IMR-90 (cell line): ENCODE measurements around the gene PCP4. TPM values are rescaled to one million over a fixed set of nuclear protein-coding genes. Genes with fewer than 3 reads are reported as not detected.

Experiments
- ATAC-seq: fragments of 200-7000 bp; cut with Tn5 transposase; 2 replicates; pipeline ENCODE4 v1.9.1; 2020; ENCODE audit warnings: low read depth, mild to moderate bottlenecking, moderate library complexity
- BruUV-seq: library from RNA; stranded (reverse); fragments of 400-500 nt; replicated peaks from 2 replicates; lab custom pipeline; 2021; lab: Mats Ljungman, UMichigan
- CTCF ChIA-PET: fragments of 300-600 bp; formaldehyde crosslinking; extraction: SDS; loops from one replicate; lab custom pipeline; 2021; ENCODE audit warnings: antibody characterized with exemption; lab: Yijun Ruan, JAX
- POLR2A ChIA-PET: fragments of 300-600 bp; sonication (Branson Sonifier 250); formaldehyde crosslinking; loops from one replicate; lab custom pipeline; 2022; ENCODE audit warnings: antibody characterized with exemption; ENCODE audit not compliant: unreplicated experiment; lab: Charles Lee
- DNase-seq: peaks from one replicate; pipeline ENCODE4 v3.0.0; 2013
- H2AFZ ChIP-seq: replicated peaks from 2 replicates; pipeline ENCODE3; 2013; ENCODE audit warnings: low read length, mild to moderate bottlenecking; ENCODE audit not compliant: poor library complexity
- H2AK5ac ChIP-seq: 2 replicates; pipeline ENCODE4 v1.6.1; 2013; ENCODE audit warnings: low read depth, low read length, inconsistent platforms
- H2AK9ac ChIP-seq: replicated peaks from 2 replicates; pipeline ENCODE3; 2013; ENCODE audit warnings: mild to moderate bottlenecking, low read depth, low read length, moderate library complexity; ENCODE audit not compliant: poor library complexity
- H2BK120ac ChIP-seq: 2 replicates; pipeline ENCODE4 v1.6.1; 2013; ENCODE audit warnings: low read depth, low read length, inconsistent platforms
- H2BK15ac ChIP-seq: 3 replicates; pipeline ENCODE4 v1.6.1; 2013; ENCODE audit warnings: low read depth, low read length, inconsistent platforms
- H2BK20ac ChIP-seq: 2 replicates; pipeline ENCODE4 v1.6.1; 2013; ENCODE audit warnings: low read depth, mild to moderate bottlenecking, inconsistent platforms, low read length, moderate library complexity
- H2BK5ac ChIP-seq: 2 replicates; pipeline ENCODE4 v1.6.1; 2013; ENCODE audit warnings: mild to moderate bottlenecking, low read depth, low read length, inconsistent platforms; ENCODE audit not compliant: poor library complexity, severe bottlenecking
- H3K14ac ChIP-seq: replicated peaks from 2 replicates; pipeline ENCODE4 v1.6.1; 2013; ENCODE audit warnings: low read depth, low read length, inconsistent platforms
- H3K18ac ChIP-seq: 2 replicates; pipeline ENCODE4 v1.6.1; 2013; ENCODE audit warnings: low read depth, low read length, control low read depth
- H3K23ac ChIP-seq: 2 replicates; pipeline ENCODE4 v1.6.1; 2013; ENCODE audit warnings: low read depth, low read length, inconsistent platforms
- H3K27ac ChIP-seq: 2 replicates; pipeline ENCODE4 v1.5.1; 2013; ENCODE audit warnings: mild to moderate bottlenecking, control low read depth, low read length; ENCODE audit not compliant: insufficient read depth
- H3K27me3 ChIP-seq: 2 replicates; pipeline ENCODE4 v1.6.1; 2013; ENCODE audit warnings: low read length; ENCODE audit not compliant: control insufficient read depth, insufficient read depth
- H3K36me3 ChIP-seq: 2 replicates; pipeline ENCODE4 v1.6.1; 2013; ENCODE audit warnings: low read length, mixed read lengths; ENCODE audit not compliant: control insufficient read depth, insufficient read depth
- H3K4ac ChIP-seq: 2 replicates; pipeline ENCODE4 v1.6.1; 2013; ENCODE audit warnings: low read depth, low read length, inconsistent platforms
- H3K4me1 ChIP-seq: 2 replicates; pipeline ENCODE4 v1.6.1; 2013; ENCODE audit warnings: low read length, mixed read lengths; ENCODE audit not compliant: control insufficient read depth, insufficient read depth
- H3K4me2 ChIP-seq: 2 replicates; pipeline ENCODE4 v1.6.1; 2013; ENCODE audit warnings: low read depth, mild to moderate bottlenecking, control low read depth, low read length, moderate library complexity
- H3K4me3 ChIP-seq: 2 replicates; pipeline ENCODE4 v1.5.1; 2013; ENCODE audit warnings: low read depth, mild to moderate bottlenecking, control low read depth, low read length, moderate library complexity; ENCODE audit not compliant: insufficient read depth
- H3K56ac ChIP-seq: 2 replicates; pipeline ENCODE4 v1.6.1; 2013; ENCODE audit warnings: low read length, inconsistent platforms; ENCODE audit not compliant: insufficient read depth; ENCODE audit errors: extremely low read depth
- H3K79me1 ChIP-seq, 2 experiments: 2 replicates each; pipeline ENCODE4 v1.6.1; 2013; ENCODE audit warnings: low read length in 2 of 2, inconsistent platforms in 1 of 2, low read depth in 1 of 2
- H3K9ac ChIP-seq: 2 replicates; pipeline ENCODE4 v1.6.1; 2013; ENCODE audit warnings: low read depth, low read length, control low read depth
- H3K9me1 ChIP-seq: 2 replicates; pipeline ENCODE4 v1.6.1; 2013; ENCODE audit warnings: low read length, inconsistent platforms; ENCODE audit not compliant: insufficient read depth
- H3K9me3 ChIP-seq: 2 replicates; pipeline ENCODE4 v1.6.1; 2013; ENCODE audit warnings: low read length; ENCODE audit not compliant: control insufficient read depth, insufficient read depth
- H4K20me1 ChIP-seq: 2 replicates; pipeline ENCODE4 v1.6.1; 2013; ENCODE audit warnings: low read length, inconsistent platforms; ENCODE audit not compliant: insufficient read depth
- H4K5ac ChIP-seq: 2 replicates; pipeline ENCODE4 v1.6.1; 2013; ENCODE audit warnings: mild to moderate bottlenecking, low read depth, low read length, control low read depth
- H4K8ac ChIP-seq, 2 experiments: 2 replicates each; pipeline ENCODE4 v1.6.1; 2013; ENCODE audit warnings: low read depth in 2 of 2, low read length in 2 of 2, control low read depth in 1 of 2, inconsistent platforms in 1 of 2
- H4K91ac ChIP-seq: 2 replicates; pipeline ENCODE4 v1.6.1; 2013; ENCODE audit warnings: low read depth, low read length, inconsistent platforms; ENCODE audit not compliant: insufficient read depth
- BHLHE40 ChIP-seq: fragments of 150-350 bp; IDR thresholded peaks from 2 replicates; pipeline ENCODE4 v1.6.1; 2016; ENCODE audit warnings: mild to moderate bottlenecking, low read depth, low read length
- CEBPB ChIP-seq: IDR thresholded peaks from 2 replicates; pipeline ENCODE4 v1.6.1; 2012; ENCODE audit warnings: low read depth, low read length, improper control_type of control experiment
- CHD1 ChIP-seq: IDR thresholded peaks from 2 replicates; pipeline ENCODE4 v1.6.1; 2012; ENCODE audit warnings: low read depth, low read length, improper control_type of control experiment
- FOS ChIP-seq: fragments of 150-350 bp; IDR thresholded peaks from 2 replicates; pipeline ENCODE4 v1.6.1; 2016; ENCODE audit warnings: low read depth, low read length
- MAFK ChIP-seq: IDR thresholded peaks from 2 replicates; pipeline ENCODE4 v1.6.1; 2012; ENCODE audit warnings: low read depth, low read length, improper control_type of control experiment
- MAZ ChIP-seq: IDR thresholded peaks from 2 replicates; pipeline ENCODE4 v1.6.1; 2012; ENCODE audit warnings: low read depth, mild to moderate bottlenecking, low read length, improper control_type of control experiment, moderate library complexity, borderline replicate concordance
- MXI1 ChIP-seq: IDR thresholded peaks from 2 replicates; pipeline ENCODE4 v1.6.1; 2012; ENCODE audit warnings: low read depth, mild to moderate bottlenecking, low read length, moderate library complexity, borderline replicate concordance
- NFE2L2 ChIP-seq: fragments of 150-350 bp; IDR thresholded peaks from 2 replicates; pipeline ENCODE4 v1.6.1; 2016; ENCODE audit warnings: low read depth, mild to moderate bottlenecking, low read length
- POLR2A ChIP-seq: IDR thresholded peaks from 2 replicates; pipeline ENCODE4 v1.6.1; 2012; ENCODE audit warnings: mild to moderate bottlenecking, low read depth, low read length
- RAD21 ChIP-seq: IDR thresholded peaks from 2 replicates; pipeline ENCODE4 v1.6.1; 2012; ENCODE audit warnings: low read length, improper control_type of control experiment
- RFX5 ChIP-seq: IDR thresholded peaks from 2 replicates; pipeline ENCODE4 v1.8.0; 2012; ENCODE audit warnings: low read depth, mild to moderate bottlenecking, low read length, moderate library complexity
- SMC3 ChIP-seq: fragments of 150-350 bp; IDR thresholded peaks from 2 replicates; pipeline ENCODE4 v1.6.1; 2016; ENCODE audit warnings: low read depth, mild to moderate bottlenecking, antibody characterized with exemption, low read length, moderate library complexity
- WGBS, 2 experiments: methylation state at CpG; one replicate each; pipeline versions ENCODE4 v1.1.5 to v1.1.7; 2013; ENCODE audit warnings: missing lambda C conversion rate in 2 of 2; ENCODE audit not compliant: insufficient read length in 1 of 2; ENCODE audit errors: extremely low coverage in 2 of 2; 5-methylcytosine and 5-hydroxymethylcytosine counted together
- dilution Hi-C: fragments of 300-500 bp; cut with HindIII; formaldehyde crosslinking; loops from one replicate; pipeline ENCODE4 v1.14.3; 2018; ENCODE audit warnings: low sequenced_read_pairs; ENCODE audit not compliant: unreplicated experiment
- in situ Hi-C: fragments of 300-500 bp; cut with MboI; formaldehyde crosslinking; loops from 3 replicates; pipeline ENCODE4 v1.14.3; 2019; ENCODE audit warnings: low sequenced_read_pairs, inconsistent platforms, mixed read lengths
- intact Hi-C: fragments of 100-400 bp; cut with micrococcal nuclease; formaldehyde crosslinking; loops from 2 replicates; pipeline ENCODE4 v1.10.0; 2022
- polyA plus RNA-seq, 3 experiments: library from polyadenylated mRNA; depleted of rRNA; stranded (reverse); fragments of >200 nt; gene quantifications; 2 replicates each; pipeline ENCODE4 v1.2.3, GENCODE V29; 2012; ENCODE audit warnings: low replicate concordance in 1 of 3
- total RNA-seq: library from RNA; depleted of rRNA; stranded (reverse); fragments of >200 nt; gene quantifications from 2 replicates; pipeline ENCODE4 v1.2.3, GENCODE V29; 2012
- TF ChIP-seq, protein P1 (sequence below): fragments of 150-350 bp; IDR thresholded peaks from 2 replicates; pipeline ENCODE4 v1.6.1; 2016; ENCODE audit warnings: low read depth, mild to moderate bottlenecking, low read length, moderate library complexity, borderline replicate concordance
- TF ChIP-seq, protein P2 (sequence below): conservative IDR thresholded peaks from 2 replicates; pipeline ENCODE4 v1.5.1; 2012; ENCODE audit warnings: mild to moderate bottlenecking, low read depth, low read length, improper control_type of control experiment

The PCP4 gene
- total and polyA plus RNA-seq, 2 of the 4 experiments (the other 2 are of a cell fraction) = not detected

DNA sequence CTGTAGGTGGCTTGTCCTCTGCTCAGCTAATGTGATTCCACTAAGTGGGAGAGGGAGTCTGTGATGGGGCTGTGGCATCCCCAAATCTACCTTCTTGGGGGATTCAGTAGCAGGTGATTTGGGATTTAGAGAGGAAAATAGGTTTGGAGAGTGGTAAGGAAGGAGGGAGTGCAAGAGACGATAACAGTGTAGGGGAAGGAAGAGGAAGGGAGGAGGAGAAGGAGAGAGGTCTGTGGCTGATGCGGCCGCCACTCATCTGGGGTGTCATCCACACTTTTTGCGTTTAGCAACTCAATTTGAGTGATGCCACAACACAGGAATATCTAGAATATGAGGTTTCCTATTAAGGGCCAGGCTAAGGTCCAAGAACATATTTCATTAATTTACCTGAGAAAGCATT lies 23.8 kb upstream of the PCP4 start:
- no peak overlapping the region for H2BK15ac ChIP-seq
- H4K8ac ChIP-seq = no peak overlapping the region
- ATAC-seq (no peak), DNase-seq (no peak)
- no peak overlapping the region for H3K9ac ChIP-seq
- H3K56ac ChIP-seq = no peak overlapping the region
- no peak overlapping the region for H3K27ac ChIP-seq
- H3K4me3 ChIP-seq = no peak overlapping the region
- no TSS peak for BruUV-seq
- in situ Hi-C loops = no loop called here
- H3K23ac ChIP-seq = no peak overlapping the region
- intact Hi-C loops = no loop called here
- H4K20me1 ChIP-seq = no peaks in the 10 kb centered on the region
- ChIA-PET CTCF (no interaction called here), POLR2A (no interaction called here)
- 88% methylated on average over 1 of the region's 4 CpGs; no CpG with 5 or more reads in 1 of the 2 experiments for WGBS, 2 experiments
- H3K4me2 ChIP-seq = no peak overlapping the region
- H3K36me3 ChIP-seq = no peaks in the 10 kb centered on the region
- no peak overlapping the region for H2AK5ac ChIP-seq
- H3K9me3 ChIP-seq = peaks cover 44% of the 10 kb centered on the region
- H3K18ac ChIP-seq = no peak overlapping the region
- no peaks in the 10 kb centered on the region for H3K79me1 ChIP-seq
- no peak overlapping the region for H4K91ac ChIP-seq
- no peak overlapping the region for H2BK20ac ChIP-seq
- TF ChIP-seq MAZ (no peak), MXI1 (no peak), SMC3 (no peak), POLR2A (no peak), CEBPB (no peak), MAFK (no peak), RFX5 (no peak), BHLHE40 (no peak), CHD1 (no peak), NFE2L2 (no peak), FOS (no peak), RAD21 (no peak)
- TF ChIP-seq, protein P1, sequence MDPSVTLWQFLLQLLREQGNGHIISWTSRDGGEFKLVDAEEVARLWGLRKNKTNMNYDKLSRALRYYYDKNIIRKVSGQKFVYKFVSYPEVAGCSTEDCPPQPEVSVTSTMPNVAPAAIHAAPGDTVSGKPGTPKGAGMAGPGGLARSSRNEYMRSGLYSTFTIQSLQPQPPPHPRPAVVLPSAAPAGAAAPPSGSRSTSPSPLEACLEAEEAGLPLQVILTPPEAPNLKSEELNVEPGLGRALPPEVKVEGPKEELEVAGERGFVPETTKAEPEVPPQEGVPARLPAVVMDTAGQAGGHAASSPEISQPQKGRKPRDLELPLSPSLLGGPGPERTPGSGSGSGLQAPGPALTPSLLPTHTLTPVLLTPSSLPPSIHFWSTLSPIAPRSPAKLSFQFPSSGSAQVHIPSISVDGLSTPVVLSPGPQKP = no peak
- TF ChIP-seq, protein P2, sequence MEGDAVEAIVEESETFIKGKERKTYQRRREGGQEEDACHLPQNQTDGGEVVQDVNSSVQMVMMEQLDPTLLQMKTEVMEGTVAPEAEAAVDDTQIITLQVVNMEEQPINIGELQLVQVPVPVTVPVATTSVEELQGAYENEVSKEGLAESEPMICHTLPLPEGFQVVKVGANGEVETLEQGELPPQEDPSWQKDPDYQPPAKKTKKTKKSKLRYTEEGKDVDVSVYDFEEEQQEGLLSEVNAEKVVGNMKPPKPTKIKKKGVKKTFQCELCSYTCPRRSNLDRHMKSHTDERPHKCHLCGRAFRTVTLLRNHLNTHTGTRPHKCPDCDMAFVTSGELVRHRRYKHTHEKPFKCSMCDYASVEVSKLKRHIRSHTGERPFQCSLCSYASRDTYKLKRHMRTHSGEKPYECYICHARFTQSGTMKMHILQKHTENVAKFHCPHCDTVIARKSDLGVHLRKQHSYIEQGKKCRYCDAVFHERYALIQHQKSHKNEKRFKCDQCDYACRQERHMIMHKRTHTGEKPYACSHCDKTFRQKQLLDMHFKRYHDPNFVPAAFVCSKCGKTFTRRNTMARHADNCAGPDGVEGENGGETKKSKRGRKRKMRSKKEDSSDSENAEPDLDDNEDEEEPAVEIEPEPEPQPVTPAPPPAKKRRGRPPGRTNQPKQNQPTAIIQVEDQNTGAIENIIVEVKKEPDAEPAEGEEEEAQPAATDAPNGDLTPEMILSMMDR = no peak
- no peak overlapping the region for H2BK5ac ChIP-seq
- H3K27me3 ChIP-seq = no peaks in the 10 kb centered on the region
- H2AK9ac ChIP-seq = no peak overlapping the region
- H4K5ac ChIP-seq = no peak overlapping the region
- H3K9me1 ChIP-seq = no peaks in the 10 kb centered on the region
- no peak overlapping the region for H2AFZ ChIP-seq
- H3K14ac ChIP-seq = no peak overlapping the region
- dilution Hi-C loops = no loop called here
- H3K4ac ChIP-seq = no peak overlapping the region
- no peaks in the 10 kb centered on the region for H3K4me1 ChIP-seq
- H2BK120ac ChIP-seq = no peak overlapping the region
